ENCODE results near the gene KRTAP16-1.

GRCh38 chr17:41335747-41336146, 26.6 kb upstream of the KRTAP16-1 start:
- no peak for TF ChIP-seq CTCF (IDR thresholded peaks at IDR 0.05; ENCODE audit: low read length)
- no peak for TF ChIP-seq EZH2 (optimal IDR thresholded peaks at IDR 0.05; ENCODE audit: low read depth, low read length)
- TF ChIP-seq EZH2phosphoT487 (IDR thresholded peaks at IDR 0.05; ENCODE audit: low read length), result no peak
